RWPE2 (cell line): ENCODE results near the gene SLC45A1.

Source experiments
- ATAC-seq: fragments of 200-7000 bp; cut with Tn5 transposase; 3 replicates; pipeline ENCODE4 v1.9.1; 2021; ENCODE audit warnings: low read depth
- DNase-seq: peaks from one replicate; pipeline ENCODE4 v3.0.0-alpha.2; 2020; ENCODE audit warnings: low spot score
- H3K27ac ChIP-seq: fragments of 450-650 bp; 2 replicates; pipeline ENCODE4 v1.5.1; 2017; ENCODE audit warnings: mild to moderate bottlenecking; ENCODE audit not compliant: poor library complexity, severe bottlenecking
- H3K27me3 ChIP-seq: fragments of 250-450 bp; sonication (Bioruptor Pico); 2 replicates; pipeline ENCODE4 v1.5.1; 2021; ENCODE audit warnings: mild to moderate bottlenecking, moderate library complexity; ENCODE audit not compliant: insufficient read depth, poor library complexity, severe bottlenecking
- H3K36me3 ChIP-seq: fragments of 250-450 bp; sonication (Bioruptor Pico); 2 replicates; pipeline ENCODE4 v1.5.1; 2020; ENCODE audit warnings: low read depth, mild to moderate bottlenecking, moderate library complexity
- H3K4me1 ChIP-seq: fragments of 250-450 bp; sonication (Bioruptor Pico); 2 replicates; pipeline ENCODE4 v1.5.1; 2021; ENCODE audit warnings: mild to moderate bottlenecking, moderate library complexity; ENCODE audit not compliant: insufficient read depth, poor library complexity, severe bottlenecking
- H3K4me3 ChIP-seq: fragments of 250-450 bp; sonication (Bioruptor Pico); 2 replicates; pipeline ENCODE4 v1.5.1; 2021; ENCODE audit warnings: mild to moderate bottlenecking, moderate library complexity; ENCODE audit not compliant: severe bottlenecking
- H3K9me3 ChIP-seq: fragments of 250-450 bp; sonication (Bioruptor Pico); 2 replicates; pipeline ENCODE4 v1.5.1; 2021; ENCODE audit warnings: mild to moderate bottlenecking, moderate library complexity; ENCODE audit not compliant: severe bottlenecking
- TF ChIP-seq, protein P1 (sequence below): fragments of 450-650 bp; IDR thresholded peaks from one replicate; pipeline ENCODE4 v1.5.1; 2017; ENCODE audit warnings: mild to moderate bottlenecking, moderate library complexity; ENCODE audit not compliant: poor library complexity, severe bottlenecking

Gene SLC45A1

GRCh38 chr1:8299963-8300362 is 18.0 kb upstream of the SLC45A1 start:
- no peaks in the 10 kb centered on the region for H3K4me1 ChIP-seq
- H3K27ac ChIP-seq = no peak overlapping the region
- H3K27me3 ChIP-seq = no peaks in the 10 kb centered on the region
- DNase-seq (no peak), ATAC-seq (no peak)
- TF ChIP-seq, protein P1, sequence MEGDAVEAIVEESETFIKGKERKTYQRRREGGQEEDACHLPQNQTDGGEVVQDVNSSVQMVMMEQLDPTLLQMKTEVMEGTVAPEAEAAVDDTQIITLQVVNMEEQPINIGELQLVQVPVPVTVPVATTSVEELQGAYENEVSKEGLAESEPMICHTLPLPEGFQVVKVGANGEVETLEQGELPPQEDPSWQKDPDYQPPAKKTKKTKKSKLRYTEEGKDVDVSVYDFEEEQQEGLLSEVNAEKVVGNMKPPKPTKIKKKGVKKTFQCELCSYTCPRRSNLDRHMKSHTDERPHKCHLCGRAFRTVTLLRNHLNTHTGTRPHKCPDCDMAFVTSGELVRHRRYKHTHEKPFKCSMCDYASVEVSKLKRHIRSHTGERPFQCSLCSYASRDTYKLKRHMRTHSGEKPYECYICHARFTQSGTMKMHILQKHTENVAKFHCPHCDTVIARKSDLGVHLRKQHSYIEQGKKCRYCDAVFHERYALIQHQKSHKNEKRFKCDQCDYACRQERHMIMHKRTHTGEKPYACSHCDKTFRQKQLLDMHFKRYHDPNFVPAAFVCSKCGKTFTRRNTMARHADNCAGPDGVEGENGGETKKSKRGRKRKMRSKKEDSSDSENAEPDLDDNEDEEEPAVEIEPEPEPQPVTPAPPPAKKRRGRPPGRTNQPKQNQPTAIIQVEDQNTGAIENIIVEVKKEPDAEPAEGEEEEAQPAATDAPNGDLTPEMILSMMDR = no peak
- no peaks in the 10 kb centered on the region for H3K36me3 ChIP-seq
- no peaks in the 10 kb centered on the region for H3K9me3 ChIP-seq
- no peak overlapping the region for H3K4me3 ChIP-seq

DNA sequence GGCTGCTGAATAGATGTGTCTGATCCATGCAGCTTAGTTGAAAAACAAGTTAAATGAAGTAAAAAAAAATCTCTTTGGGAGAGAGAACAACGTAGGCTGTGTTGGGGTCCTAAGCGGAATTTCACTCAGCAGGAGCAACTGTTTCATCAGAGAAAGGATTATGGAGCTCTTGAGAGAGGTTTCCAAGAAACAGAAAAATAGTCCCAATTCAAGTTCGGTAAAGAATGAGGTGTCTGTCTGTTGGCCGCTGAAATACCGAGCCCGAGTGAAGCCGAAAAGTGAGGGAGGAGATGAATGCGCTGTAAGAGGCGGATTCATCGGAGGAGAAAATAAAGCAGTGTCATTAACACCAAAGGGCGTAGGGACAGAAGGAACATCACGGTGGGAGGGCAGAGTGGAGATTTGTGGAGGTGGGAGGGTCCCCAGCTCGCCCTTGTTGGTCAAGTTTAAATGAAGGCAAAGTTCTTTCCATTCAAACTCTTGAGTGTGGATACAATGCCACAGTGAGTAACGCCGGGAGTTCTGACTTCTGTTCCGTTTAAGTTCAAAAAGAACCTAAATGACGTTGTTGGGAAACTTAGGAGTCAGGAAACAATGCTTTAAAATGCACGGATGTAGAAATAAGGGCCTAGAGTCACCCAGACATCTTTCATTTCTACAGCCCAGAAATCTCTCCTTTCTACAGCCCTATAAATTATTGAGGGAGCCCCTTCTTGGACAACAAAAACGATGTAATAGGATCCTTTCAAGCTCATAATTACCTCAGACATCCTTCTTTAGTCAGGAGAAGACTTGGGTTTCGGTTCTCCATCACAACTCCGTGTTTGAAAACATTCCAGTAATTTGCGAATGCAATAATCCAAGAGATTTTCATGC is 15.6 kb upstream of the SLC45A1 start:
- no peaks in the 10 kb centered on the region for H3K36me3 ChIP-seq
- no peaks in the 10 kb centered on the region for H3K27me3 ChIP-seq
- ATAC-seq (no peak), DNase-seq (no peak)
- no peak overlapping the region for H3K27ac ChIP-seq
- TF ChIP-seq, protein P1 = no peak
- no peaks in the 10 kb centered on the region for H3K4me1 ChIP-seq
- no peak overlapping the region for H3K4me3 ChIP-seq
- H3K9me3 ChIP-seq = no peaks in the 10 kb centered on the region

DNA sequence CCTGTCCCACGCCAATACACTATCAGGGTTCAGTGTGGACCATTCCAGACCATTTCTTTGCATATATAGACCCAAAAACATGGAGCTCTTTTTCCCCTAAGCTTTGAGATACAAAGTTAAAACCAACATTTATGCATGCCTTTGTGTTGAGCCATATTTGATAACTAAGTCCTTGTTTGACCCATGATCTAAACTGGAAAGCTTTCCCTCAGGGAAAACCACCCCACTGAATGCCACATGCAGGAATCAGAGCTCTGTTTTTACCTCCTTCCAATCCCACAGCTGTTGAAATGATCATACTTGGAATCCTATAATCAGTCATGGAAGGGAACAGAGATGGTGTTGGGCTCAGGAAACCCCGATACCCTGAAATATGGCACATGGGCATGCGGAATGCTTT is 14.8 kb upstream of the SLC45A1 start:
- TF ChIP-seq, protein P1 = no peak
- Histone ChIP-seq H3K4me1 (no peaks in the 10 kb centered on the region), H3K9me3 (no peaks in the 10 kb centered on the region), H3K4me3 (no peak overlapping the region), H3K27me3 (no peaks in the 10 kb centered on the region), H3K36me3 (no peaks in the 10 kb centered on the region), H3K27ac (no peak overlapping the region)
- ATAC-seq = no peak
- DNase-seq = no peak

DNA sequence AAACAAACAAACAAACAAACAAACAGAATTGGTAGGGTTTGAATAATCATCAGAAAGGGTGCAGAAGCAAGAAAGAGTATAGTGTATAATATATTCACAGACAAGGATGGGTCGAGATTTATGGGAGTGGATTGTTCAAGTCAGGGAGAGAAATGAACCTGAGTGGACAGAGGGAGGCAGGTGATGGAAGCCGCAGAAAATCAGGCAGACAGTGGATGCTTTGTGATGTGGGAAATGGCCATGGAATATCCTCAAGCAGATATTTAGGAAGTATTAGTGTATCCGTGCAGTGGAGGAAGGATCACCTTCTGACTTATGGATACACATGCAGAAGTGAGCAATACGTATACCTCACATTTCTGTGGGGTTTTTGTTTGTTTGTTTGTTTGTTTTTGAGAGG is 14.0 kb upstream of the SLC45A1 start:
- Histone ChIP-seq H3K27ac (no peak overlapping the region), H3K9me3 (no peaks in the 10 kb centered on the region), H3K4me1 (no peaks in the 10 kb centered on the region), H3K27me3 (no peaks in the 10 kb centered on the region), H3K4me3 (no peak overlapping the region), H3K36me3 (no peaks in the 10 kb centered on the region)
- TF ChIP-seq, protein P1 = no peak
- no peak for ATAC-seq
- no peak for DNase-seq

DNA sequence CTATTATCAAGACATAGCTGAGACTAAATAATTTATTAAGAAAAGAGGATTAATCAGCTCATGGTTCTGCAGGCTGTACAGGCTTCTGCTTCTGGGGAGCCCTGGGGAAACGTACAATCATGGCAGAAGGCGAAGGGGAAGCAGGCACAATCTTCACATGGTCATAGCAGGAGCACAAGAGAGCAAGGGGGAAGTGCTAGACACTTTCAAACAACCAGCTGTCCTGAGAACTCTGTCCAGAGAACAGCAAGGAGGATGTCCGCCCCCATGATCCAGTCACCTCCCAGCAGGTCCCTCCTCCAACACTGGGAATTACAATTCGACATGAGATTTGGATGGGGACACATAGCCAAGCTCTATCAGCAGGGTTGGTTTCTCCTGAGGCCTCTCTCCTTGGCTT is 10.3 kb upstream of the SLC45A1 start:
- TF ChIP-seq, protein P1 = no peak
- Histone ChIP-seq H3K9me3 (no peaks in the 10 kb centered on the region), H3K4me3 (no peak overlapping the region), H3K4me1 (no peaks in the 10 kb centered on the region), H3K27me3 (no peaks in the 10 kb centered on the region), H3K36me3 (no peaks in the 10 kb centered on the region), H3K27ac (no peak overlapping the region)
- ATAC-seq (no peak), DNase-seq (no peak)
